Hepatic stellate cell (primary cell): ENCODE results near the gene FARS2.
"Not testable (repeated sequence)": the region's sequence is repeated elsewhere in the genome, so short reads cannot be mapped to it uniquely, and the experiment has no call there.

Experiments
- DNase-seq: peaks from one replicate; pipeline ENCODE4 v3.0.0; 2011; ENCODE audit warnings: low spot score

Gene FARS2

DNA sequence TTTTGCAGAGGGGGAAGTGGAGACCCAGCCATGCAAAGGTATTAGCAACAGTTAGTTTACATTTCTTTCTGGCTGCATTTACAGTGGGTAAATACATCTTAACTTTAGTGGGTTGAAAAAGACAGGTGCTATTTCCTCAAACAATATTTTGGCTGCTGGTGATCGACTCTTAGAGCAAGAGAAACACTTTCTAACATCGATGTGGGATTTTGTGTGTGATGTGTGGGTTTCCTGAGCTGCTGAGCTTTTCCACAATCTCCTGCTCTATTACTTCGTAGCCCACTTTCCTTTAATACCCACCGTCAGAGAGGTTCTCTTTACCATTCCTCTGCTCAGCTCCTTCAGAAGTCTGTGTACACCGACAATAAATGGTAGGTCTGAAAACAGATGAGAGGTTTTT lies 406.4 kb downstream of the FARS2 start:
- DNase-seq, result no peak

DNA sequence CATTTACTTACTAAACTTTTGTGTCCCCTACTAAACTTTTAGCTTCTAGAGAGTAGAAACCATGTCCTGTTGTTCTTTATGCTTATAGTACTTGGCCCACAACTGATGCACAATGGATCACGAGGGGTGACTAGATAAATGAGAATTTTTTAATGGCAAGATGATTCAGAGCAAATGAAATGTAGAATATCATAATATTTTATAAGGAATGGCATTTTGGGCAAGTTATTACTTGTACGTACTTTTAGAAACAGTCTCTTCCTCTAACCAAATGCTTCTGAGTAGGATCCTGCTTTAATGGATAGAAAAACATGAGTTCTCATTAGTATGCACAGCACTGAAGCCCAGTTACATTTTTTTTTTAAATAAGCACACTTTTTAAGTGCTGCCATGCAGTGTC lies 409.1 kb downstream of the FARS2 start:
- no peak for DNase-seq

DNA sequence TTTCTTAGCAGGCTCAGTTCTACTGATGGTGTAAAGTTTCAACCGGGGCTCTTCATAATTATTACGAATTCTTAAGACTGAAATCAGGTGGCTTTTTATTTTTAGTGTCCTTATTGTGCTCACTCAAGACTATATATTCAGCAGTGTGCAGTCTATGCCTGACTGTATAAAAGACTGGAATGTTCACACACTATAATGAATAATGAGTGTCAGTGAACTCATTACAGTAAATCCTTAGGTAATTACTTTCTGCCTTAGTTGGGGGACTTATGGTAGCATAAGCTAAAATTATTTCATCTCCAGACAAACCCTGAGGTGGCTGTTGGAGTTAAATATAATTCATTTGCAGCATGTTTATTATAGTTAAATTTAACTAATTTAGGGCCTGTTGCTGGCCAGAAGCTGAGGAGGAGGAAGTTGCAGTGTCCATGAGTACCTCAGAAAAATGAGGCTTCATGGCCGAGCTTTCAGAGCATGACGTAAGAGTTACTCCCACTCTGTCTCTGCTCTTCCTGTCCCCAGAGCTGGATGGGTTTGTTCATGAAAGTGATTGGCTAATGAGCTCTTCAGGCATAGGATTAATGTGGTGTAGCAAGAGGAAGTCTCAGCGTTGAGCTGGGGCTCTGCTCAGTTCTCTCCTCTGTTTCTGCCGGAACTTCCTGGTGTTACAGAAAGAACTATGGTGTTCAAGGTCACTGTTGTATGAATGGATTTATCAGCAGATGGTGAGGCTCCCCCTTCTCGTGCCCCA lies 409.7 kb downstream of the FARS2 start:
- DNase-seq, result no peak

DNA sequence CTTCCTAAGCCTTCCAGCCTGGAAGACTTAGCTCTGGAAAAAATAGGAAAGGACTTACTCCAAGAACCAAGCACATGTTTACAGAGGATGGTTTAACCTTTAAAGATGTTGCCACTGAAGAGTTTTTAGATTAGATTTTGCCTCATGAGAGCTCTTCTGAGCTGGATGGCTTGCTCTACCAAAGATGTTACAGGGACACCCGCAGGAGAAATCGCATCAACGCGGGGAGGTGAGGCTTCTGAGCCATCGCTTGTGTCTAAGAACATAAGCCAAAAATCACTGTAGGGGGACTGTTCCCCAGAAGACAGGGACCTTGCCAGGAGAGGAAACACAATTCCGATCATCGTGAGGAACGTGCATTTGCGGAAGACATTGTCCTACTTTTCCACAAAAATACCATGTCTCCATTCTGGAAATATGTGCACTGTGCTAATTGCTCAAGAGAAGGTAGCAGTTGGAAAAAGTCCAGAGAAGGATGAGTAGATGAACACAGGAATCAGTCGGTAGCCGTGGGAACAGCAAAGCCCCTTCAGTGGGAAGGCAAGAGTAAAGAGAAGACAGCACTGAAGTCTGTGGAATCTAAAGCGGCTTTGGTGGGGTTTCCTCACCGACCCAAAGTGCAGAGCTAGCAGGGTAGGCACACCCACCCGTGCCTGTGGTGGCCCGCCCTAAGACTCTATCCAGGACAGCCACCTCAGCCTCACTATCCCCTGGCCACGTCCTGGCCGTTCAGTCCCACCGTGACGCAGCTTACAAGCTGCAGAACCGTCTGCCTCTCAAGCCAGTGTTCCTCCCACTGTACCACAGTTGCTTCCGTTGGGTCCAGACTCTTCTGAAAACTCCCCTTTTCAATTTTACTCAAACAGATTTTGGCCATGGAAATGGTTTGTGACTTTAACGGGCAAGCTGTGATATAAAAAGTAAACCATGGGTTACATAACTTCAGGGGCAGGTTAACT lies 410.6 kb downstream of the FARS2 start:
- DNase-seq, result no peak

DNA sequence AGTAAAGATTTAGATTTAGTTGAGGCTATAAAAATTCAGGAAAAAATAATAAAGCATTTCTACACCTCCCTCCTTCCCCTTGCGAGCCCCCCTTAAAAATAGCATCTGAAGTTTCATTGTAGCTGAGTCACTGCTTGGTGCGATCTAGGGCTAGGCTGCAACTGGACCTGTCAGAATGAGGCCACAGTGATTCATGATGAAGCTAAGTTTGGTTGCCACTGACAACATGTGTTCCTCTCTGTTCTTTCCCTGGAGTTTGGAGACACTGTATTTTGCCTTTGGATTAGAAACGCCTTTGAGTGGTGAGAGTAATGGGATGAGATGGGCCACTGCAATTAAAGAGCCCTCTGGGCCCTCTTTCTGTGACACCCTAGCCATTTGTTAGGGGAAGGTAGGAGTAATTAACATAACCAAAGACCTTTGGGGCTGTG lies 411.3 kb downstream of the FARS2 start:
- DNase-seq, result peak; percentile 87

DNA sequence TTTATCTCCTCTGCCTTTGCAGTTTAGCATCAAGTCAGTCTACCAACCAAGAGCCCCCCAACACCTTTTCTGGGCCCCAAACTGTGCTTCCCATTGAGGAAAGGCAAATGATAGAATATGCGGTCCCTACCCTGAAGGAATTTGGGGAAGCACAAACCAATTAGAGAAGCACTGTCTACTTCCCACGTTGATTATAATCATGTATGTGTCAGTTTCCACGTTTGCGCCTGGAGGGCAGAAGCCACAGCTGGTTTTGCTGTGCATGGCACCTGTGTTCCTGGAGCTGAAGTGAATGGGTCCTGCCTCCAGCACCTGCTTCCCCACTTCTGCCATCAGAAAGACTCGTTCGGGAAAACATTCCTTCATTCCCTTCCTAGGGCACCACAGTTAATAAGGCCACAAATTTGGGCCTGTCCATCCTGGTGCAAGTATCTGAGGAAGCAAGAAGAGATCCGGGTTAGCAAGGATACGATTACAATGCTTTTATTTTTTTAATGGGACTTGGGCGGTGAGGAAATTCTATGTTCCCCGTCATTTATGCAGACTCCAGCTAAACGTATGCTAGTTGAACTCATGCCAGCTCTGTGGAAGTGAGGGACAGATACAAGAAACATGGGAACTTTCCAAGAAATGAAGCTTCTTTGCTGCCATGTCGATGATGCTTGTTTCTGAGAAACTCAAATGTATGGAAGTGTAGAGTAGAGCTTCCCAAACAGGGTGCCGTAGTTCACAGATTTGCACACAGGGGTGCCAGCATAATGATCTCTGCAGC lies 411.9 kb downstream of the FARS2 start:
- no peak for DNase-seq

DNA sequence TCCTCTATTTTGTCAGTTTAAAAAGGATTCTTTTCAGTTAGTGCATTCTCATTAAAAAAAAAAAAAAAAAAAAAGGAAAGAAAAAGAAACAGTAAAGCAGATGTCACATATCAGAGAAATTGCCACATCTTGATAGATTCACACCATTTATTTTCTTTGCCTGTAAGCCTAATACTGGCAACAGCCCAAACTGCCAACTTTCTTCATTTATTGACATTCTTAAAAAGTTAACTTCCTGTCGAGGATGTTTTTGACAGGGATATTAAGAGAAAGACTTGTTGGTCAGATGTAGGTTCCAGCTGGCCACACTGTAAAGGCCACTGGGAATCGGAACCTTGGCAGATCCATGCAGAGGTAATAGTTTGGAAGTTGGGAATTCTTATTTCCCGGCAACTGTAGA lies 412.8 kb downstream of the FARS2 start:
- DNase-seq, result no peak

DNA sequence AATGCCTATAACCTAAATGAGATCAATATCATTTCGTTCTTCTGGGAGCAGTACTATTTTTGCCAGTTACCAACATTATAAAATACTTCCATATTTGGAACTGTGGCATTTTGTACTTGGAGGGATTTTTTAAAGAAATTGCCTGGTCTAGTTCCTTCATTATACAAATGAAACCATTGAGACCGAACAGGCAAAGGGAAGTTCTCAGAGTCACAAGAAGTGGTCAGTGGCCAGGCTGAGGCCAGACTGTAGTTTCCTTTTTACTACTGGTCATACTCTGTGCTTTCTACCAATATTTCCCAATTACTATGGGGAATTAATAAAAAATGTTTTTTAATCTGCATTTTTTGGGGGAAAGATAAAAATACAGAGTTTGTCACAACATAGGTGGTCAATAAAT lies 413.4 kb downstream of the FARS2 start:
- no peak for DNase-seq

DNA sequence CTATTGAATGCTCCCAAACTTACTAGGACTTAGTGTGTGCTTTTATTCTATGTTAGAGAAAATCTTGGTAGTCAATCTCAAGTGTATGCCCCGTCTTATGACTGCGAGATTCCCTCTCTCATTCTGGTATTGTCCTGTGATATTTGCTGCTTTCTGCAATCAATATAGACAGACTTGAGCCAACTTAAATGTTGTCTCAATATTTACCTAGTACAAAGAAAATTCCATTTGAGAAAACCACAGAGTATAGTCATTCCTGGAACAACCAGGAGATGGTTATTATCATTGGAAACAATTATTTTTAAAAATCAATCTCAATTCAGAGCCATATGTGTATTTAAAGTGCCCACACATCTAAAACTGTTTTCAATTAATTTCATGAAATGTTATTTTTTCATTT lies 415.4 kb downstream of the FARS2 start:
- no peak for DNase-seq

DNA sequence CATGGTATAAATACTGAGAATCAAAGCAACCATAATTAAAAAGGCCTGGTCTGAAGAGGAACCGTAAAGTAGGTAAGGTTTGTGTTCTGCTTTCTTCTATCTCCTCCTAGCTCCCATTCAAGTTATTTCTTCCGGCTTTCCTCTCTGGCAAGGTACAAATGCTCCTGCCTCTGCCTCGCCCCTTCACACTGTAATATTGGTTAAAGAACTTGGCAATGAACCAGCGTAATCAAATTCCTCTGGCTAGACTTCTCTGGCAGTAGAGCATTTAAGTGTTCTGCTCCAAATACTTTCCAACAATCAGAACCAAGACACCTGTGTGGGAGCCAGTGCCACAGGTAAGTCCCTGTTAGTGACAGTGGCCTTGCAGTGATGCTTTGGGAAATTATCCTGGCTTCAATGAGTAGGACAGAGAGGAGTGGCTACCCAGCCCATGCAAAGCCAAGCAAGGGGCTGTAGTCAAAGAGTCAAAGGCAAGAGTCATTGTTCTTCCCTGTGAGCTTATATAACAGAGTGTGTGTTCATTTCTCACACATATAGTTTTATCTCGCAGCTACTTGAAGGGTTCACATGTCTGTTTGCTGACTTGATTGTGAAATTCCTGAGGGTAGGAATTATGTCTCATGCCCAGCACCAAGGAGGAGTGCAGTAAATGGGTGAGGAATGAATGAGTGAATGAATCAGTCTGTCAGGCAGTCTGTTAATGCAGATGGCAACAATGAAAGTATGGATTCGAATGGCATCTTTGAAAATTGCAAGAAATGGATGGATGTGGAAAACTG lies 416.1 kb downstream of the FARS2 start:
- DNase-seq, result no peak

DNA sequence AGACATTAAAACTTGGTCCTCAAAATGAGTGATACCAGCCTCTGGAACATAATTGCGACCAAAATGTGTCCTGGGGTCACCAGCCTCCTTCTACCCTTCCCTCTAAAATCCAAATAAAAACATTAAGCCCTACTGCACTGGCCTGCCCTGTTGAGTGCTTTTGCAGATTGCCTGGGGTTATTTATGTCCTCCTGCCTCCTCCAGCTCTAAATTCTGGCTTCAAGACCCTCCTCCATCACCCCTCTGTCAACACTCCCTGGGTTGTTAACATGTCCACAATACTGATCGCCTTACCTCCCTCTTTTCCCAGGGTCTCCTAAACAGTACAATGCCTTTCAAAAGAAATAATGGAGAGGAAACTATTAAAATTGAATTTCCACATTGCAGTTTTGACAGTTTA lies 418.0 kb downstream of the FARS2 start:
- DNase-seq, result no peak

DNA sequence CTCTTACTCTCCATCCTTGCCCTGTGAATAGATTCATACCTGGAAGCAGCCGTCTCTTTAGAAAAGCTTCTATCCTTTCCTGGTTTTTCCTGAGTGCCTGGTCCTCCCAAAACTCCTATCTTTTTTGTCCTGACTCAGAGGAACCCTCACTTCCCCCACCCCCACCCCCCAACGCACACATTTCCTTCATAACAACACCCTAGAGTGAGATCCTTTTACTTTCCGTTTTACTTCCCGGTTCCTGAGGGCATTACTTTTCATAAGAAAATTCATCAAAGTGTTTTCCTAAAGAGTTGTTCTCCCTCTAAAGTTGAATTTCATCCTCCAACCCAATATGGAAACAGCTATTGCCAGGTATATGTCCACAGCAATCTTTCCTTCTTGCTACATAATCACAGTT lies 418.4 kb downstream of the FARS2 start:
- DNase-seq, result no peak

DNA sequence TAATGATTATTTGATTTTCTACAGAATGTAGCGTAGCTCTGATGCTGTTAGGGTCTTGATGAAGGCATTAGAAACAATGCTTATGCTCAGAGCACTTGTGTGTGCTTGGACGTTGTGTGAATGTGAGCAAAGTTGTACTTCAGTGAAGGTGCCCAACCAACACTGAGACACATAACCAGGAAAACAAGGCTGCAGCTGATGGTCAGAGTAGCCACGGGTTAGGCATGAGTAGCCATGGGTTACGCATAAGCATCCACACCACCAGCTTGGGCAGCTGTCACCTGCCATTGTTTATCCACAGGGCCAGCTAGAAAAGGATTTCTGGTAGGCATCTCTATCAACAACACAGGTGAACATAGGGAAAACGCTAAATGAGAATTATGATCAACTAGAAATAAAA lies 418.8 kb downstream of the FARS2 start:
- DNase-seq, result no peak

DNA sequence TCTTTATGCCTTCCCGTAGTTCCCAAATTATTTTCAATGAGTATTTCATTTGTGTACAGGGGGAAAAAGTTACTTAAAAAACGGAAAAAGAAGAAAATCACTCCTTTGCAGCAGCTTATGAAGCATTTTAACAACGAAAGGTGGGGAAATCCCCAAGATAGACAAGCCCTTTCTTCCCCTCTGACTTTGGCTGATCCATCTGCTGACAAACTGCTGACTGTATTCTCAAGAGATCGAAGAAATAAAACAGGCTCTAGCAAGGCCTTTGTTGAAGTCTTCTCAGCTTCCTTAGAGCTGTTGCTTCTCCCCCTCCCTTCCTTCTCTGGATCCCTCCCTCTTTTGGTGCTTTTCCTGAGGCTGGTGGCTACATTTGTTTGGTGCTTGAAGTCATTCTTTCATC lies 420.2 kb downstream of the FARS2 start:
- no peak for DNase-seq

DNA sequence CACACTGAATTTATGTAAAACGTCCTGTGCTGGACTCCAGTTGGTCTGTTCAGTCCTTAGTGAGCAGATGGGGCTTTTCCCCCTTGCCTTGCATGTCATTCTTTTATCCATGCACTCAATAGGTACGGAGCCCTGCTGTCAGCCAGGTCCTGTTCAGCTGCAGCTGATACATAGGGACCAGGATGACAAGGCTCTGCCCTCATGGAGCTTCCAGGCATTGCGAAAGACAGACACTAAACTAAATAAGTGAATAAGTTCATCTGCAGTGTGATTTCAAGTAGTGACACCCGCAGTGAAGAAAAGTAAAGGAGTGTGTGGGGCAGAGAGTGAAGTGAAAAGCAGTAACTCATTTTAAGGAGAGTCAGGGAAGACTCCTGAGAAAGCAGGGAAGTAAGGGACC lies 421.2 kb downstream of the FARS2 start:
- no peak for DNase-seq

DNA sequence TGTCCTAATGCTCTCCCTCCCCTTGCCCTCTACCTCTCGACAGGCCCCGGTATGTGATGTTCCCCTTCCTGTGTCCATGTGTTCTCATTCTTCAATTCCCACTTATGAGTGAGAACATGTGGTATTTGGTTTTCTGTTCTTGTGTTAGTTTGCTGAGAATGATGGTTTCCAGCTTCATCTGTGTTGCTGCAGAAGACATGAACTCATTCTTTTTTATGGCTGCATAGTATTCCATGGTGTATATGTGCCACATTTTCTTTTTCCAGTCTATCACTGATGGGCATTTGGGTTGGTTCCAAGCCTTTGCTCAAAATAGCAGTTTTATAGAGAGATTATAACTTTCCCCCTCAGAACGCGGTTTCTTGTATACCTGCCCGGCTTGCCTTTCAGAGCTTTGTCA lies 422.4 kb downstream of the FARS2 start:
- DNase-seq, result not testable (repeated sequence)

DNA sequence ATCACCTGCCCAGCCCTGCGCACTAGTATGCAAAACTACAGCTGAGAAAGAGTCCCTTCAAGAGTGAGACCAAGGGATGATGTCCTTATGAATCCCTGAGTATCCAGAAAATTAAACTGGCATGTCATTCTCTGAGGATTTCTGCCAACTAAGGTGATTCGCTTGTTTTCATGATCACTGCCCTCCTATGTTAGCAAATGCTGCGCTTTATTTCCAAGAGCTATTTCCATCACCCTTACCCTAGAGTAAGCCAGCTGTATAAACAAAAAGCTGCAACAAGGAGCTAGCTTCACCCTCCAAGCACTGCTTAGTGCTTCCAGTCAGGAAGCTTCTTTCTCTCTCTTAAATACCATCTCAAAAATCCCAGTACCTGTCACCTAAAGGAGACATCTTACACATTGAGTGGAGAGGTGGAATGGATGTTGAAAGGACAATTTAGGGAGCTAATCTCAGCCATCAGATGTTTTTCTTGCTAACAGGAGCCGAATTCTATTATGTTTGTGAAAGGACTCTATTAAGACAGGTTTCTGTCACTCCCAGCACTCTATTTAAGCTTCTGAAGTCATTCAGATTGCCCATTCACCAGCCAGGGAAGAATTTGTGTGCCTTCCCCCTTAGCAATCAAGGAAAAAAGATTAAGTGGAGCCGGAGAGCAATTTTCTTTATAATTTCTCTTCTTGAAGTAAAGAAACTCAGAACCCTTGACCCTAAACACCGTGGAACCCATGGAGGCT lies 423.2 kb downstream of the FARS2 start:
- DNase-seq, result no peak

DNA sequence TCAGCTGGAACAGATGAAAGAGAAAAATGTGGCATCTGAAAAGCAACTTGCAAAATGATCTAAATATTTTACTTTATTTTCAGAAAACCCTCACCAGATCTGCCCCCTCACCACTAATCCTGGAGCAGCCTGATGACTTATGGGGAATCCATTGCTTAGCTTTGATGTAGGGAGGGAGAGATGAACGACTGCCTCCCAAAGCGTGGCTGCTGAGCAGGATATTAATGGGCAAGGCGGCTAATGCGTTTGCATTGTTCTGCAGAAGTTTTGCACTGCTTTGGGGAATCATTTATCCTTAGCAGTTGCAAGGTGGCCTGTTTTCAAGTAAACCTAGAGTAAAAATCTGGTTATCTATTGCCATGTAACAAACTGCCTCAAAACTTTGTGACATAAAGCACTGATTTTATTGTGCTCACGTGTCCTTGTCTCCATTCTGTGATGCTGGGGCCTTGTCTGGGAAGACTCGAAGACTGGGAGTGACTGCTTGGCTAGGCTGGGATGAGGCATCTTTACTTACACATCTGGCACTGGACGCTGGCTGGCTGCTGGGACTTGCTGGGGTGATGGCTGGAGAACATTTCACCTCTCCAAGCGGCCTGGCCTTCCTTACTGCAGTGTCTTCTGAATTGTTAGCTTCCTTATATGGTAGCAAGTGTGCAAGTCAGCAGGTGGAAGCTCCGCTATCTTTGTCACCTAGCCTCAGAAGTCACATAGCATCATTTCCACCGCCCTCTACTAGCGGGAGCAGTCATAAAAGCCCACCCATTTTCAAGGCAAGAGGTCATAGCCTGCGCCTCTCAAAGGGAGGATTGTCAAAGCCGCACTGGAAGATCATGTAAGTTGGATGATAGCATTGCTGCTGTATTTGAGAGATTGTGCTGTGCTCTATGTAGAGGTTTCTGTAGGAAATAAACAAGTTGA lies 432.2 kb downstream of the FARS2 start:
- no peak for DNase-seq

DNA sequence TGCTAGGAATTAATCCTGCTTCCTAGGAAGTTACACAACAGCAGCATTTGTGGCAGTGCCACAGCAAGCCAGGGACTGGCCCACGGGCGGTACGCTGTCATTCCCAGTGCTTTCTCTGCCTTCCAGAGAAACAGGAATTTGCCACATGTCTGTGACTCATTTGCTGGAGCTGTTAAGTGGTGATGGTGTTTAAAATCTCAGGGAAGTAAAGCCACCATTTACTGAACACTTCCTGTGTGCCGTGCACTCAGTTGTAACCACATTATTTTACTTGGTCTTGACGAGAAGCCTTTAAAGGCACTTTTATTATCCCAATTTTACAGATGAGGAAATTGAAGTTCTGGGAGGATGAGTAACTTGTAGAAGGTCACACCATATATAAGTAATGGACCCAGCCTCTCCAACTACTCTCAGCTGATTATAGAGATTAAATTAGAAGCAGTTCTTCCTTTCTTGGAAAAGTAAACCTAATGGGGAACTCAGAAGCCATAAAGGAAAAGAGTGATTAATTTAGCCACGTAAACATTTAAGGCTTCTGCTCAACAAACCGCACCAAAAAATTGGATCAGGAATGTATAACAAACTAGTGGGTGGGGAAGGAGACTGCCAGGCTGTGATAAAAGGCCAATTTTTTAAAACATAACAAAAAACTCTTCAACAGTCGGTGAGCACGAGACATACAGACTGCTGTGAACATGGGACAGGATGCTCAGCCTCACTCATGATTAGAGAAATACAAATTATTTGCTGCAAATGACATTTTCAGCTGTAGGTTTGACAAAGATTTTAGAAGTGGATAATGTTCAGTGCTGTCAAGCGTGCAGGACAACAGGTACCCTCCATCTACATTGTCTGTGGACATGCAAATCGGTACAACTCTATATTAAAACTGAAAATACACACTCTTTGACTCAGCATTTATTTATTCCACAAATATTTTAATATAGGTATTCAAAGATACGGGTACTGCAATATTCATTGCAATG lies 434.2 kb downstream of the FARS2 start:
- peak; percentile 40 for DNase-seq
